HS-5 (cell line): ENCODE results near the gene FAM131A.

ENCODE experiments used
- DNase-seq: peaks from one replicate; pipeline ENCODE4 v3.0.0-alpha.2; 2012; ENCODE audit warnings: low read depth

FAM131A gene

DNA sequence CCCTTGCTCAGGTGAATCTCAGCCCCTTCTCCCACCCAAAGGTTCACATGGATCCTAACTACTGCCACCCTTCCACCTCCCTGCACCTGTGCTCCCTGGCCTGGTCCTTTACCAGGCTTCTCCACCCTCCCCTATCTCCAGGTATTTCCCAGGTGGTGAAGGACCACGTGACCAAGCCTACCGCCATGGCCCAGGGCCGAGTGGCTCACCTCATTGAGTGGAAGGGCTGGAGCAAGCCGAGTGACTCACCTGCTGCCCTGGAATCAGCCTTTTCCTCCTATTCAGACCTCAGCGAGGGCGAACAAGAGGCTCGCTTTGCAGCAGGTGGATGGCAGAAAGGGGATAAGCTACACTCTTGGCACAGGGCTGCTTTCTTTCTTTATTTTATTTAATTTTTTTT, 4.5 kb downstream of the FAM131A start:
- DNase-seq: no peak

DNA sequence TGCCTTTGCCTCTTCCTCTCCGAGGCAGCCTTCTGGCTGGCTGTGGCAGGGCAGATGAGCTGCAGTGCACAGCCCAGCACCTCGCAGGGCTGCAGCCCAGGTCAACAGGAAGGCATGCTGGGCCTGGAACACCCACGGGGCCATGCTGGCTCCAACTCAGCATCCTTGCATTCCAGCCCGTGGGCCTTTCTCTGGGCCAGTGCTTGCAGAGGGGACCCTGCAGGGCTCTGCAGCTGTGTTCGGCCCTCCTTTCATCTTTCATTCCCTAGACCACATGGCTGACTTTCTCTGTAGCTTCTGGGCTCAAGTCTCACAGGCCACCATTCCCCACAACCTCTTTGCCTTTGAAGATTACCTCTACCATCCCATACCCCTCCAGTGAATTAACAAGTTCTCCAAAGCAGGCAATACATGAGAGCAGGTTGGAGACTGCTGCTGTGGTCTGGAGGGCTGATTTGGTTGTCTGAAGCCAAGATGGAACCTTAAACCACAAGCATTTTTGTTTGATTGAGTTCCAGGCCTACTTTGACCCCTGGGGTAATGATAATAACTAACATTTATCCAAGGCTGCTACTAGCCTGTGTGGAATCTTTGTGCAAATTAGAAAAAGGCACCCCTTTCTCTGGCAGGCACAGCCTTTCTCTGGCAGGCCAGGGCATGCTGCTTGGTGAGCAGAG, 5.9 kb downstream of the FAM131A start:
- DNase-seq: no peak

DNA sequence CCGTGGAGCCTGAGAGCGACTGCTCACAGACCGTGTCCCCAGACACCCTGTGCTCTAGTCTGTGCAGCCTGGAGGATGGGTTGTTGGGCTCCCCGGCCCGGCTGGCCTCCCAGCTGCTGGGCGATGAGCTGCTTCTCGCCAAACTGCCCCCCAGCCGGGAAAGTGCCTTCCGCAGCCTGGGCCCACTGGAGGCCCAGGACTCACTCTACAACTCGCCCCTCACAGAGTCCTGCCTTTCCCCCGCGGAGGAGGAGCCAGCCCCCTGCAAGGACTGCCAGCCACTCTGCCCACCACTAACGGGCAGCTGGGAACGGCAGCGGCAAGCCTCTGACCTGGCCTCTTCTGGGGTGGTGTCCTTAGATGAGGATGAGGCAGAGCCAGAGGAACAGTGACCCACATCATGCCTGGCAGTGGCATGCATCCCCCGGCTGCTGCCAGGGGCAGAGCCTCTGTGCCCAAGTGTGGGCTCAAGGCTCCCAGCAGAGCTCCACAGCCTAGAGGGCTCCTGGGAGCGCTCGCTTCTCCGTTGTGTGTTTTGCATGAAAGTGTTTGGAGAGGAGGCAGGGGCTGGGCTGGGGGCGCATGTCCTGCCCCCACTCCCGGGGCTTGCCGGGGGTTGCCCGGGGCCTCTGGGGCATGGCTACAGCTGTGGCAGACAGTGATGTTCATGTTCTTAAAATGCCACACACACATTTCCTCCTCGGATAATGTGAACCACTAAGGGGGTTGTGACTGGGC, 7.3 kb downstream of the FAM131A start:
- DNase-seq: no peak

DNA sequence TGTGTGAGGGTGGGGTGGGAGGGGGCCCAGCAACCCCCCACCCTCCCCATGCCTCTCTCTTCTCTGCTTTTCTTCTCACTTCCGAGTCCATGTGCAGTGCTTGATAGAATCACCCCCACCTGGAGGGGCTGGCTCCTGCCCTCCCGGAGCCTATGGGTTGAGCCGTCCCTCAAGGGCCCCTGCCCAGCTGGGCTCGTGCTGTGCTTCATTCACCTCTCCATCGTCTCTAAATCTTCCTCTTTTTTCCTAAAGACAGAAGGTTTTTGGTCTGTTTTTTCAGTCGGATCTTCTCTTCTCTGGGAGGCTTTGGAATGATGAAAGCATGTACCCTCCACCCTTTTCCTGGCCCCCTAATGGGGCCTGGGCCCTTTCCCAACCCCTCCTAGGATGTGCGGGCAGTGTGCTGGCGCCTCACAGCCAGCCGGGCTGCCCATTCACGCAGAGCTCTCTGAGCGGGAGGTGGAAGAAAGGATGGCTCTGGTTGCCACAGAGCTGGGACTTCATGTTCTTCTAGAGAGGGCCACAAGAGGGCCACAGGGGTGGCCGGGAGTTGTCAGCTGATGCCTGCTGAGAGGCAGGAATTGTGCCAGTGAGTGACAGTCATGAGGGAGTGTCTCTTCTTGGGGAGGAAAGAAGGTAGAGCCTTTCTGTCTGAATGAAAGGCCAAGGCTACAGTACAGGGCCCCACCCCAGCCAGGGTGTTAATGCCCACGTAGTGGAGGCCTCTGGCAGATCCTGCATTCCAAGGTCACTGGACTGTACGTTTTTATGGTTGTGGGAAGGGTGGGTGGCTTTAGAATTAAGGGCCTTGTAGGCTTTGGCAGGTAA, 8.1 kb downstream of the FAM131A start:
- DNase-seq: no peak

DNA sequence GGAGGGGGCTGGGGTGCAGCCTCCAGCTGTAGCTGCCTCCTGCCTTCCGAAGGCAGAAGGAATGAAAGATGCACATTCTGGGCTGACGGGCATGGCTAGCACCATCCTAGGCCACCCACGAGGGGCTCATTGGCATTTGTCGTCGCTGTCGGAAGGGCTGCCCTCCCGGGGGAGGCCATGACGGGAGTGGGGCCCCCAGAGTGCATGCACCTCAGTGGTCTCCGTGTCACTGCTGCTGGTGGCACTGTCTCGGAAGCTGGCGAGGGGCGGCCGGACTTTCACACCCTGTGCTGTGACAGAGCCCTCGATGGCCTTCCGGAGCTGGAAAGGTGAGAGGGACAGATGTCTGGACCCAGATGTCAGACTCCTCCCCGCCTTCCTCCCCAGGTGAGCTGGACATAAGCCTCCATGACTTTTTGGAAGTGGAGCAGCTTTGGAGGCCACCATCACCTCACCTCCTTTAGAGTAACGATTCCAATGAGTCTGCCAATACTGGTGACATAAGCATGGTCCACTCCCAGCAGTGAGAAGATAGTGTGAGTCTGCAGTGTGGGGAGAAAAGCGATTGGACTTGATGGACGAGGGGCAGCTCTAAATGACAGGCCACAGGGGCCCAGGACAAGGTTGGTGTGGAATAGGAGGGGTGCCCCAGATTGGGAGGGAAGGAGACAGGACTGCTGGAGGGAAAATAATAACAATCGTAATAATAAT, 9.2 kb downstream of the FAM131A start:
- DNase-seq: no peak

DNA sequence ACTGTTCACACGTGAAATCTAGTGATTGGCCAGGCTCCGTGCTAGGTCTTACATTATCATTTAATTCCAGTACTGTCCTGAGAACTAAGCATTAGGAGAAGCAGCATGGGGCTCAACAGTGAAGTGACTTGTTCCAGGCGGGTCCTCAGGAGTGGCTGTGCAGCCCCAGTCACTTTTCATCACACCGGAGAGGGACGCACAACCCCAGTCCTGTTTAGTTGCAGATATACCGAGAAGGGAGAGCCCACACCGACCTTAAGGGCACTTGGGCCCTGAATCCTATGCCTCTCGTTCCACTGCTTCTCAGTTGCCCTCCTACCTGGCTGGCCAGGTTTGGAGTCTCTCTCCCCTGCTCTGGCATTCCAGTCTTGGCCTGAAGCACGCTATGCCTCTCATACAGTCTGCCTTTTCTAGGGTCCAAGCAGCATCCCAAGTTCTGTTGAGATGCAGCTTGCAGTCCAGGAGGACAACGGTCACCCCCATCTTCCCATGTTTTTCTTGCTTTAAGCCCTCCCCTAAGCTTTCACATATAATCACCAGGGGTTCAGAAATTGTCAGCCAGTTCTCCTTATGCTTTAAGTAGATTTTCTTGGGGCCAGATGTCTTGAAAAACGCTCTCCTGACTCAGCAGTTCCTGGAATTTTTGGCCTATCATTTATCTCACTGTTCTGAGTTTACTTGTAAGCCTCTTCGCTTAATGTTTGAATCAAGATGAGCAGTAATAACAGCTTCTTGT, 10.1 kb downstream of the FAM131A start:
- no peak for DNase-seq

DNA sequence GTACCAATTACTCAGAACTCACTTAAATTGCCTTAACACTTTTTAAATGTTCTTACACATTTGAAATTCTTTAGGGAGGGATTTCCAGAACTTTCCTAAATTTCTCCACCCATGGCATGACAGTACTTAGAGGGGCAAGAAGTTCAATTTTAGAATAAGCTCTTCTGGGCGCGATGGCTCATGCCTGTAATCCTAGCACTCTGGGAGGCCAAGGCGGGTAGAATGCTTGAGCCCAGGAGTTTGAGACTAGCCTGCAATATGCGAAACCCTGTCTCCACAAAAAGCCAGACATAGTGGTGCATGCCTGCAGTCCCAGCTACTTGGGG, 10.6 kb downstream of the FAM131A start:
- no peak for DNase-seq

DNA sequence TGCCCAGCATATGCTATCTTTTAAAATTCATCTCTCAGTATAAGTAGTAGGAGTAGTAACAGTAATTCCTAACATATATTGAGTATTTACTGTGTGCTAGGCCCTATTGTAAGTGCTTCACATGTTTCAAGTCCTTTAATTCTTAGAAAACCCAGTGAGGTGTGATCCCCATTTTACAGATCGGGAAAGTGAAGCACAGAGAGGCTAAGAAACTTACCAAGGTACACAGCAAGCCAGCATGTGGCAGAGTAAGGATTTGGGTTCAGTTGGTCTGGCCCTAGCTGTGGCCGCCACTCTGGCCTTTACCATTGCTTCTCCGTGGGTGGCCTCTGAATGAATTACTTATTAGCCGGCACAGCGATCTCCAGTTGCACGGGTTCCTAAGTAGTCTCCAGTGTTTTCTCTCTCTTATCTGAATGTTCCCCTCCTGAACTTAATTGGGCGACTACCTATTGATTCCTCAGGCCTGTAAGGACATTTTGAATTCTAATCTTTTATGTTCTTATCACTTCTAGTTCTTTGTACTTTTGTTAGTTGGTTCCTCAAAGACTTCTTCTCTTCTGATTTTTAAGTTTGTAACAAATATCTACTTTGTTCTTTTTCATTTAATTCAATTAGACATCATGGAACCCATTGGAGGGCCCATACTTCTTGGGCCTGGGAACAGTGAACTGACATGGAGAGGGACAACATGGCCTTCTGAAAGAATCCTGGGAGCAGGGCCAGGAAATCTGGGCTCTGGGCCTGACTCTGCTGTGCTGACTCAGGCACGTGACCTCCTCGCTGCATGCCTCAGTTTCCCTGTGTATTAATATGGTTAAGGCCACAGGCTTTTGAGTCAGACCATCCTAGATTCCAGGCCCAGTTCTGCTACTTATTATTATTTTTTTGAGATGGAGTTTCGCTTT, 12.4 kb downstream of the FAM131A start:
- DNase-seq: no peak

DNA sequence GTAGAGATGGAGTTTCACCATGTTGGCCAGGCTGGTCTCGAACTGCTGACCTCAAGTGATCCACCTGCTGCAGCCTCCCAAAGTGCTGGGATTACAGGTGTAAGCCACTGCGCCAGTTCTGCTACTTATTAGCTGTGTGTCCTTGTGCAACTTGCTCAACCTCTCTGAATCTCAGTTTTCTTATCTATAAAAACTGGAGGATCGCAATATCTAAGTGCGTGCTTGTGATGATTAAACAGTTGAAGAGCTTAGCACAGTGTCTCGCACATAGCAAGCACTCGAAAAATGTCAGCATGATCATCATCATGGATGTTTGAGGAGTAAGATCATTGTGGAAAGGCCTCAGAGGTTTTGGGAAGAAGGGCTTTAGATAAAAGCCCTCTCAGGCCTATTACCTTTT, 13.2 kb downstream of the FAM131A start:
- DNase-seq: no peak

DNA sequence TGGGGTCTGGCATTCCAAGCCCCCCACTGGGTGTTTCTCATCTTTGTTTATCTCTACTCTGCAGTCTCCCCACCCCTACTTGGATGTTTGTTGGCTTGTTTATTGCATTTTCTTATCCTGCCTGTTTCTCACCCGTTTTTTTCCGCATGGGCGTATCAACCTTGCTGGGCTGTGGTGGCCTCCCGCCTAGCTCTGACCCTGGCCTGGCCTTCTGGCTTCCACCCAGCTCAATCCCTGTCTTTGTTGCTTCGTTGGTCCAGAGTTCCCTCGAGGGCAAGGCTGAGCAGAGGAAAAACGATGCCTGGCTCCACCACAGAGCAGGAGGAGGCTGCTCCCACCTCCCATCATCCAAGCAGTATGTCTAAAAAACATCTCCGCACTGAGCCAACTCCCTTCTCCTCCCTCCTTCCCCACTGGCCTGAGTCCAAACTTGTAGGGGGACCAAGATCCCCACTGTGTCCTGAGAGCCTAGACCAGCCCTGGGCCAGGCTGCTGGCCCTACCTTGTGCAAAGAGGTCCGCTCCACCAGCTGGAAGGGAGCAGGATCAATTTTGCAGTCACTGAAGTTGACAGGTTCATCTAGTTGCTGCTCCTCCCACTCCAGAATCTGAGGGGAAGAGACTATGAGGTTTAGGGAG, 14.2 kb downstream of the FAM131A start:
- DNase-seq: no peak

DNA sequence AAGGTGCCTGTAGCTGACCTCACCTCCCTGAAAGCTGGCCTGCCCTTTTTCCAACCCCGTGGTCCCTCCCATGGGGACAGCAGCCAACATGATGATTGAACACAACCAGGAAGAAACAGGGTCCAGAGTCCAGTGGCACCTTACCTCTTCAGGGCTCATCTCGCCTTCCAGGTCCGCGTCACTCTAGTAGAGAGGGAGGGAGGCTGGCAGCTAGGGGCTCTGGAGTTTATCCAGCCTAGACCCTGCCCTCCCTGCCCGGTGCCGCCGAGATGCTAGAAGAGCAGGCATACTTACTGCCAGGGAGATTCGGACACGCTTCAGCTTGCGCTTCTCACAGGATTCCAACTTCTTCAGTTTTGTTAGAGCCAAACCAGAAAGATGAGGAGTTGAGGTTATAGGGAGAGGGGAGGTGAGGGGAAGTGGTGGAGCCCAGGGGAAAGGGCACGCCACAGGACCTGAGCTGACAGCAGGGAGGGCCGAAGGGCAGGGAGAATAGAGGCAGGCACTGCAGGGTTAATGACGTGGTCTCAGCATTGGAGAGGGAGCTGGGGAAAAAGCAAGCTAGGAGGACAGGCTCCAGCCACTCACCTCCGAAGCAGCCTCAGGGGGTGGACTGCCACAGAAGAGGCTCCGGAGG, 14.9 kb downstream of the FAM131A start:
- DNase-seq: no peak

DNA sequence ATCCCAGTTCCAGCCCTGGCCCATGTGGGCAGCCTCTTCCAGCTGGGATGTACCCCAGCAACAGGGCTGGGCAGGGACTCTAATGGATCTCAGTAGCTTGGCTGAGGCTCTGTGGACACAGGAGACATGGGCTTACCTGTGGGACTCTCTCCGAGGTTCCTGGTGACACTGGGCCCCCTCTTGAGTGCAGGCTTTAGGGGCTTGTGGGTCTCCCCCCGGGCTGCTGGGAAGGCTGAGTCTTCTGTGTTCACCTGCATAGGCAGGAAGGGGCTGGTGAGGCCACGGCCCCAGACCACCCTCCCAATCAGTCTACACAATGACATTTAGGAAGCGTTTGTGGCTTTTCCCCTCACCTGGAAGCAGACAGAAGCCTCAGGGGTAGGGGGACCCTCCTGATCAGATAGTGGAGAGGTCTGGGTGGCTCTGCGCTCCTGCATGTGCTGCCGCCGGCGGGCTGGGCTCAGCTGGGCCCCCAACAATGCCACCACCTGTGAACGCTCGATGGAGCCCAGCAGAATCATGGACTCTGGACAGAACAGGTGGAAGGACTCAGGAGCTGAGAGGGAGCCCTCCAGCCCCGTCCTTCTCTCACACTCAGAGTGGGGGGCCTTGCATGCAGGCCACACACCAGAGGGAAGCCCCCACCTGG, 15.6 kb downstream of the FAM131A start:
- DNase-seq: no peak

DNA sequence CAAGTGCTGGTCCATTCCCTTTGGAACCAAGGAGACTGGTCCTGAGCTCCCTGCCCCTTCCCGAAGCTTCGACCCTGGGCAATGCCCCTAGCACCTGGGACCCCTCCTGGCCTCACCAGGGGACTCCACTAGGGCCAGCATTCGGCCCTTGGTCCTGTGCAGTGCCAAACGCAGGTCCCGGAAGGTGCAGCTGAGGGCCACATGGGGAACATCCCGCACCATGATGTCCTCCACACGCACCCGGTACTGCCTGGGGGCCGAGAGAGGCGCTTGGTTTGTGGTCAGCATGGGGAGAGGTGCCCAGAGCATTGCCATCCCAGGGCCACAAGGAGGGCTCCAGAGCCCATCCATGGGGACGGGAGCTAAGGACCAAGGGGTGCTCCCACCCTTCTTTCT, 16.1 kb downstream of the FAM131A start:
- no peak for DNase-seq

DNA sequence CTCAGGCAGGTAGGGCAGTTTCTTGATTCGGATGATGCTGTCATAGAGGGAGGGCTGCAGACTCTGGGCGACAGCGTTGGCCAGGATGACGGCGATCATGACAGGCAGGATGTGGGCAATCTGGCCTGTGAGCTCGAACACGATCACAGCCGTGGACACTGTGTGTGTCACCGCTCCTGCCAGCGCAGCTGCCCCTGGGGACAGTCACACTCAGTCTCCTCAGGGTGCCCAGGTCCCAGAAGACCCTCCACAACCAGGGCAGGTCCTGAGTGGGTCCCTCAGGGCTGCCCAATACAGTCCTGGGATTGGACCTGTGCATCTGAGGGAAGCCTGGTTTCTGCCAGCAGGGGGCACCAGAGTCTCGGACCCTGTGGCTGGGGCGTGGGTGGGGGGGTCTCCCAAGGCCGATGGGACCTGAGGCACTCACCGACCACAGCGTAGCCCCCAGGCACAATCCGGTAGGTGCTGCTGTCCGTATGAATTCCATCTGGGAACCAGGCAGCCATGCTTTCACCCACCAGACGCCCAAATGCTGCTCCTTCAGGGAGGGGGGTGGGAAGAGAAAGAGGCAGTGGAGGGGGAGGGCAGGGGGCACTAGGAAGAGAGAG, 16.8 kb downstream of the FAM131A start:
- DNase-seq: no peak

DNA sequence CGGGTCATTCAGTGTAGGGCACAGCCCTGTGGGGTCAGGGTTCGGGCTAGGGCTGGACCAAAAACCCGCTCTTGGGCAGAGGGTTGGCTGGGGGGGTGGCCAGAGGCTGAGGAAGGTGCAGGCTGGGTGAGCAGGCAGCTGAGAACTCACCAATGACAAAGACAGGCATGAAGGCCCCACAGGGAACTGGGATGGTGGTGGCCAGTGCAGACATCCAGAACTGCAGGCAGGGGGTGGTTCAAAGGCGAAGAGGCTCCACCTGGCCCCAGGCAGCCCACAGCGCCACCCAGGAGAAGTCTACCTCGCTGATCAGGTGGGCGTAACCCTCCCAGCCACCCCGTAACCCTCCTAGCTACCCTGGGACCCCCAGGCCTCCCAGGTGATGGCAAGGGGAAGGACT, 17.4 kb downstream of the FAM131A start:
- DNase-seq: no peak

DNA sequence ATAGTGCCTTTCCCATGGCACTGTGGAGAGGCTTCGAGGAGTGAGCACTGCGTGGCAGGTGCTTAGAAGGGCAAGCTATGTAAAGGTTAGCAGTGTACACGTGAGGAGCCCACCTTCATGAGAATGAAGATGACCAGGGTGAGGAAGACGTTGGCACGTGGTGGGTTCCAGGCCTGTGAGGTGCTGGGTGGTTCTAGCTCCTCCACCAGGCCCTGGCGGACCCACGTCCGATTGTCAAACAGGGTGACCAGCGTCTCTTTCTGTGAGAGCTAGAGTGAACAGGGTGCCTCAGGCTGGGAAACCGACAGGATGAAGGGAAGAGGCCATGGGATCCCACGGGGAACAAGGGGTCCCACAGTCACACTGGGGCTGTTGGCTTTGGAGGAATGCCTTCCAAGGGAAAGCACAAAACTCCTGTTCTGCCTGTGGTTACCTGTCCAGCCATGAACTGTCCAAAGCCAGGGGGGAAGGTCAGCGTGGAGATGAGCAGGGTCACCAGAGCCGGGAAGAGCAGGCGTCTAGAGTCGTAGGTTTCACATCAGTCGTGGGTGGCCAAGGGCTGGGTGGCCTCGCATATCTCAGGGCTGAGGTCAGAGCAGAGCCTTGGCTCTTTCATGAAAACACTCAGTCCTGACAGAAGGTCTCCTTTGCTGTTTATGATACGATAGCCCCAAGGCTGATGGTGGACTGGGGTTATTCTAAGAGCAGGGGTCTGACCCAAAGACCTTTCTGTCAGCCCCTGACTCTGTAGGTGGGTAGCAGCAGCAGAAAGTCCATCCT, 18.1 kb downstream of the FAM131A start:
- DNase-seq: no peak

DNA sequence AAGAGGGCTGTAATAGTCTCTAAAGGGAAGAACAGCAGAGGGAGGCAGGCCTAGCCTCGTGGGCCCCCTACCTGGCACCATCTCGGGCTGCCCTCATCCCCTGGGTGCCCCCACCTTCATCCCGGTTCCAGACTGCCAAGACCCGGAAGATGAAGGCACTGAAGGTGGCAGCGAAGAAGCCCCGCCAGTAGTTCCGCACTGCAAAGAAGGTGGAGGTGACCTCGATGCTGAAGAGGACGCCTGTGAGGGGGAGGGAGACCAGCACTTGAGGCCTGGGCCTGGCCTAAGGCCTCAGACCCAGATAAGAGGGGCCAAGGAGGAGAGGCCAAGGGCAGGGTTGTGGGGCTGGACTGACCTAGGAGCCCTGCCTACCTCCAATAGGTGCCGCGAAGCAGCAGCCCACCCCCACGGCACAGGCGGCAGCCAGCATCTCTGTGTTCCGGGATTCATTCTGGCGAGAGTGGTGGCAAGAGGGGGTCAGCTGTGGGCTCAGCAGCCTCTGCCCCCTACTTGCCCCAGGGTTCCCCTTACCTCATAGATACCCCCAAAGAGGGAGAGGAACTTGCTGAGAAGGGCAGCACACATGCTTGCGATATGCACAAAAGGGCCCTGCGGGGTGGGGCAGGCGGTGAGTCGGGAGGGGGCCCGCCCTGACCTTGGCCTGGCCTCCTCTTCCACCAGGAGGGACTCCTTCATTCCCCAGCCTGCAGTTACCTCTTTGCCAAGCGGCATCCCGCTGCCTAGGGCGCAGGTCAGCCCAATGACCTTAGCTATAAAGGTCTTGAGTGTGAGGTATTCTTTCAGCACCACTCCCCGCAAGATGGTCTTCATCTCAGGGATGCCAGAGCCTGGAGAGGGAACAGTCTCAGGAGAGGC, 20.1 kb downstream of the FAM131A start:
- no peak for DNase-seq
